ENCODE measurements around the gene LCN10. TPM values are rescaled to one million over a fixed set of nuclear protein-coding genes. Genes with fewer than 3 reads are reported as not detected.

The LCN10 gene
- total RNA-seq, 1 experiment from 2014 or later = 1.5 TPM

DNA sequence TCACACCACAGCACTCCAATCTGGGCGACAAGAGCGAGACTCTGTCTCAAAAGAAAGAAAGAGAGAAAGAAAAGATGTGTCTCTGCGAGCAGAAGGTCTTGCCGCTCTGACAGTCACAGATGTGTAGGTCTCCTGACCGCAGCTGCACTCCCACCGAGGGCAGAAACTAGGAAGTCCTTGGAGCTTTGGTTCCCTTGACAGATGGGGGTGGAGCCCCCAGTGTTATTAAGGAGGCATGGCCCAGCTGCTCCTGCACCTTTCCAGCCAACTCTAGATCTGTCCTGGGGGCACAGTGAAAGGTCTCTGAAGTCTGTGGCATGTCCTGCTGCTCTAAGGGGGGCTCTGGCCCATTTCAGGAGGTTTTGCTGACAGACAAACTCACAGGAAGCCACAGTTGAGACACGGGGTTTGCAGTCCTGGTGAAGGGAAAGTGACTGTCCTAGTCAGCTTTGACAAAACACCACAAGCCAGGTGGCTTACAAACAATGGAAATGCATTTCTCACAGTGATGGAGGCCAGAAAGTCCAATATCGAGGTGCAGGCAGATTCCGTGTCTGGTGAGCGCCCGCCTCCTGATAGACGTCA, 39.4 kb downstream of the LCN10 start:
- Histone ChIP-seq H4K5ac (ENCODE audit: insufficient read length, low read depth, low read length) (no peak overlapping the region), H4K20me1 (ENCODE audit: control insufficient read depth, insufficient read depth, insufficient read length) (no peaks in the 10 kb centered on the region), H2BK120ac (ENCODE audit: low read depth, low read length, poor library complexity, severe bottlenecking) (no peak overlapping the region), H3K4me1 (ENCODE audit: insufficient read depth, low read length) (no peaks in the 10 kb centered on the region), H3K27me3 (ENCODE audit: insufficient read depth, low read length) (no peaks in the 10 kb centered on the region), H3K79me2 (ENCODE audit: insufficient read depth, low read length) (no peaks in the 10 kb centered on the region), H3K23me2 (ENCODE audit: insufficient read length, low read depth, low read length, poor library complexity, severe bottlenecking) (no peaks in the 10 kb centered on the region), H3K27ac (ENCODE audit: insufficient read length, low read depth, low read length) (no peak overlapping the region), H3K4ac (ENCODE audit: low read depth, low read length) (no peak overlapping the region), H3K14ac (ENCODE audit: insufficient read depth, low read length) (no peak overlapping the region), H4K8ac (replicated peaks; ENCODE audit: insufficient read length, low read depth, low read length) (no peak overlapping the region), H3K9ac (ENCODE audit: extremely low read depth, insufficient read length, low read length) (no peak overlapping the region), H3K9me3 (ENCODE audit: control insufficient read depth, low read depth, low read length) (no peaks in the 10 kb centered on the region), H3K23ac (ENCODE audit: insufficient read length, low read depth, low read length) (no peak overlapping the region), H2BK5ac (ENCODE audit: insufficient read length, low read length) (no peak overlapping the region), H3K4me2 (ENCODE audit: insufficient read depth, insufficient read length, low read length) (no peak overlapping the region), H2BK15ac (ENCODE audit: low read depth, low read length) (no peak overlapping the region), H2BK20ac (ENCODE audit: low read depth, low read length, poor library complexity, severe bottlenecking) (no peak overlapping the region), H3T11ph (ENCODE audit: low read length) (no peak overlapping the region), H2AK5ac (ENCODE audit: insufficient read length, low read length) (no peak overlapping the region), H3K79me1 (ENCODE audit: insufficient read depth, low read depth, low read length, poor library complexity, severe bottlenecking) (no peaks in the 10 kb centered on the region), H2AFZ (ENCODE audit: low read length) (no peak overlapping the region), H3K56ac (ENCODE audit: insufficient read length, low read depth, low read length) (no peak overlapping the region), H2BK12ac (ENCODE audit: insufficient read length, low read depth, low read length) (no peak overlapping the region), H4K91ac (ENCODE audit: insufficient read length, low read depth, low read length) (no peak overlapping the region), H3K18ac (ENCODE audit: insufficient read length, low read depth, low read length) (no peak overlapping the region)
- TF ChIP-seq, protein P1, sequence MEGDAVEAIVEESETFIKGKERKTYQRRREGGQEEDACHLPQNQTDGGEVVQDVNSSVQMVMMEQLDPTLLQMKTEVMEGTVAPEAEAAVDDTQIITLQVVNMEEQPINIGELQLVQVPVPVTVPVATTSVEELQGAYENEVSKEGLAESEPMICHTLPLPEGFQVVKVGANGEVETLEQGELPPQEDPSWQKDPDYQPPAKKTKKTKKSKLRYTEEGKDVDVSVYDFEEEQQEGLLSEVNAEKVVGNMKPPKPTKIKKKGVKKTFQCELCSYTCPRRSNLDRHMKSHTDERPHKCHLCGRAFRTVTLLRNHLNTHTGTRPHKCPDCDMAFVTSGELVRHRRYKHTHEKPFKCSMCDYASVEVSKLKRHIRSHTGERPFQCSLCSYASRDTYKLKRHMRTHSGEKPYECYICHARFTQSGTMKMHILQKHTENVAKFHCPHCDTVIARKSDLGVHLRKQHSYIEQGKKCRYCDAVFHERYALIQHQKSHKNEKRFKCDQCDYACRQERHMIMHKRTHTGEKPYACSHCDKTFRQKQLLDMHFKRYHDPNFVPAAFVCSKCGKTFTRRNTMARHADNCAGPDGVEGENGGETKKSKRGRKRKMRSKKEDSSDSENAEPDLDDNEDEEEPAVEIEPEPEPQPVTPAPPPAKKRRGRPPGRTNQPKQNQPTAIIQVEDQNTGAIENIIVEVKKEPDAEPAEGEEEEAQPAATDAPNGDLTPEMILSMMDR (conservative IDR thresholded peaks at IDR 0.05) = no peak
- H3K4me3 Mint-ChIP-seq = no peak overlapping the region
- no peak for DNase-seq
- no peak overlapping the region for H3K27ac Mint-ChIP-seq
- H3K4me1 Mint-ChIP-seq = peaks cover 7 to 10% of the 10 kb centered on the region in 2 experiments
- H3K27me3 Mint-ChIP-seq (ENCODE audit: low read depth) = peaks cover 52% of the 10 kb centered on the region
- H3K9me3 Mint-ChIP-seq = no peaks in the 10 kb centered on the region
- WGBS (ENCODE audit: extremely low coverage, insufficient read length, low lambda C conversion rate) = no CpG with 5 or more reads among the region's 12 CpGs
- no peaks in the 10 kb centered on the region for H3K36me3 Mint-ChIP-seq (ENCODE audit: insufficient read depth in 1 of 3, low read depth in 3 of 3)
